CD1c-positive myeloid dendritic cell (primary cell): ENCODE measurements around the gene CHRM1.

Experiments
- DNase-seq: peaks from one replicate; pipeline ENCODE4 v3.0.0-alpha.2; 2016; ENCODE audit errors: extremely low spot score

The CHRM1 gene

GRCh38 chr11:62925745-62926679 is 4.8 kb upstream of the CHRM1 start:
- DNase-seq = no peak

DNA sequence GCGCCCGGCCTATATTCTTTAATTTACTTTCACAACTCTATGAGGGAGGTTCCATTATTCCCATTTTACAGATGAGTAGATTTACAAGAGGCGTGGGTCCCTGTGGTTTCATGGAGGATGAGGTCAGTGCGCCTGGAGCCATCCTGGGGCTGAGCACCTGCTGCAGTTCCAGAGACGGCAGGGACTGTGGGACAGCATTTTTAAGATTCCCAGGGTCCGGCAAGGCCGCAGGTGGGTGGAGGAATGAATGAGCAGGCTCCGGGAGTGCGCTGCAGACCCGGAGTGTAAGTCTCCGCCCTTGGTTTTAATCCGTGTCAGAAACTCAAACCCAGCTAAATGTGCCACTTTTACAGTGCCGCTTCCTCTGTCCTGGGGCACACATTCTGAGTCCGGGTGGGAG is 4.1 kb upstream of the CHRM1 start:
- no peak for DNase-seq

GRCh38 chr11:62923601-62924411 is 2.6 kb upstream of the CHRM1 start:
- DNase-seq = no peak

DNA sequence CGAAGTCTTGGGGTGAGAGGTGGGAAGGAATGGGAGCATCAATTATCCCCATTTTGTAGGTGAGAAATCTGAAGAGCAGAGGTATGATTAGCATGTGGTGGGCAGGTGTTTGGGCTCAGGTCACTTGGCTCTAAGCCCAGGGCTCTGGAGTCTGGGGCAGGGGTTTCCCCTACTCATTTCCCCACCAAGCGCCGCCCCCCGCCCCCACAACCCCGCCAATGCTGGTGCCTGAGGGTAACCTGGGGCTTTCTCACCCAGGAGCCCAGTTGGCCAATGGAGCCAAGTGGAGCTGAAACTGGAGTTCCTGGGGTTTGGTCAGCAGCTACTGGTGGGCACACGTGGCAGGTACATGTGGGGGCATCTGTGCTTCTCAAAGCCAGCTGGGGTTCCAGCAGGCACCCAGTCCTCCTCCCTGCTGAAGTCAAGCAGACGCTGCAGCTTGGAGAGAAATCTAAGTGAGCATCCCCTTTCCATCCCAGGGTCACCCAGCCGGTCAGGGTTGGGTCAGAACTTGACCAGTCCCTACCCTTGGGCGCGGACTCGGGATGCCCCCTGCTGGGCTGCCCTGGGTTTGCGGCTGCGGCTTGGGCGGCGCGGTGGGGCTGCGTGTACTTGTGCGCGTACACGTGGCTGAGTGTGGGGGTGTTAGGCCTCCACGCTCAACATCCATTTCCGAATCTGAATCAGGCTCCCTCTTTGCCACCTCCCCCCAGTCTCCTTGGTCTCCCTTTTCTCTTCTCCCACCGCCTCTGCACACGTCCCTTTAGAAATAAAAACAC is 1.7 kb upstream of the CHRM1 start:
- DNase-seq = peak; percentile 30

DNA sequence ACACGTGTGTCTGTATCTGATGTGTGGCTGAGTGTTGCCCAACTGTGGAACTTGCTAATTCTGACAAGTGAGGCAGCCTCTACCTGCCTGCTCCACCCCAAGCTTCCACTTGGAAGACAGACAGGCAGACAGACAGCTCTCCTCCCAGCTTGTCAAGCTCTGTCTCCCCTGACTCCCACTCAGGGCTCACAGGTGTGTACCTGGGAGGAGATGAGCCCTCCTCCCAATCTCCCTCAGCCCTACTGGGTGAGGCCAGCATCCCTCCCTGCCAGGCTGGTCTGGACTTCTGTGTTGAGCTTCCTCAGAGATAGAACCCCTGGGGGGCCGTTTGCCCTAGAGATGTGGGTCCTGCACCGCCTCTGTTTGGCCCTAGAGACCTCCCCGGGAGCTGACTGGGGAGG is 1.0 kb upstream of the CHRM1 start:
- no peak for DNase-seq

GRCh38 chr11:62921573-62922188 is 518 bp upstream of the CHRM1 start:
- DNase-seq = no peak

- no peak for DNase-seq
These were observed 1.1 kb downstream of the CHRM1 start for GRCh38 chr11:62919898-62920640.

DNA sequence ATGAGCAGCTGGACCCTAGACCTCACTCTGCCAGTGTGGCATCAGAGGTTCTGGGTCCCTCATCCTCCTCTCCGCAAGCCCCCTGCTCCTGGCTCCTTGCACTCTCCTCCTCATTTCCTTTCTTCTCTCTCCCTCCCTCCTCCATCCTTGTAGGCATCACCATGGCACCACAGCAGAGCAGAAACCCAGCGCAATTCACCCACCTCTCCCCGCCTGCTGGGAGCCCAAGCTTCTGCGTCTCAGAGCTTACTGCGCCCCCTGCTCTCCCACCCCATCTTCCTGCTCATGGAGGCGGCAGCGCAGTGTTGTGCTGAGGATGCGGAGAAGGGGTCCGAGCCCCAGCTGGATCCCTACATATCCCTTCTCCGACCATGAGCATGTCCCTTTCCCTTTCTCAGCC is 1.7 kb downstream of the CHRM1 start:
- no peak for DNase-seq

DNA sequence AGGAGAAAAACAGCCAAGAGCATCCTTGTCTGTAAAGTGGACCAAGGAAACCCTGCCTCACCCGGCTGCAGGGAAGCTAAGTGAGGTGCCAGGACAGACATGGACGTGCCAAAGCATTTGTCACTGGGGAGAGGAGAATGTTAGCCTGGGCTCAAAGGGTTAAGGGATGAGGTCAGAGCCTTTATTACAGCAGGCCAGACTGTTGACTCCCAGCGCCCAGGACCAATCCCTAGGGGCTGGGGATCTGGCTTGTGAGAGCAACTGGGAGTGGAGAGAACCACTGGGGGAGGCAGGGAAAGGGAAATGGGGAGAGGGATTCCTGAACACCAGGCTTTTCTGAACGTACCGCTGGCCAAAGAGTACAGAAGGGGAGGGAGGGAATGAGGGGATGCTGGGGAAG is 2.6 kb downstream of the CHRM1 start:
- DNase-seq = no peak

GRCh38 chr11:62917906-62918502 is 3.2 kb downstream of the CHRM1 start:
- no peak for DNase-seq

DNA sequence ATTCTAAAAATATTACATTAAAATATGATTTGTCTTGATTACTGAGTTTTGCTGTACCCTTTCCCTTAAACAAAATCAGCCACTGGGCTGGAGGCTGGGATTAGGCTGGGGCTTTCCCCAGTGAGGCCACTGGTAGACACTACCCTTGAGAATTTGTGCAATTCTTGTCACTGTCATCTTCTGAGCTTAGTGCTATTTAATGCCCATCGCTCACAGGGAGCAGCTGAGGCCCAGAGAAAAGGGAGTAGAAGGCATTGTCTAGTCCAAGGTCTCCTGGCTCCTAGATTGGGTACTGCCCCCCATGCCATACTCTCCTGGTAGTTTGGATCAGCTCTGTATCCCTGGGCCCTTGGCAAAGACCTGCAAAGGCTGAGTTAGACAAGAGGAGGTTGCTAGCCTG is 6.7 kb downstream of the CHRM1 start:
- no peak for DNase-seq

GRCh38 chr11:62912268-62912667 is 8.9 kb downstream of the CHRM1 start:
- no peak for DNase-seq

DNA sequence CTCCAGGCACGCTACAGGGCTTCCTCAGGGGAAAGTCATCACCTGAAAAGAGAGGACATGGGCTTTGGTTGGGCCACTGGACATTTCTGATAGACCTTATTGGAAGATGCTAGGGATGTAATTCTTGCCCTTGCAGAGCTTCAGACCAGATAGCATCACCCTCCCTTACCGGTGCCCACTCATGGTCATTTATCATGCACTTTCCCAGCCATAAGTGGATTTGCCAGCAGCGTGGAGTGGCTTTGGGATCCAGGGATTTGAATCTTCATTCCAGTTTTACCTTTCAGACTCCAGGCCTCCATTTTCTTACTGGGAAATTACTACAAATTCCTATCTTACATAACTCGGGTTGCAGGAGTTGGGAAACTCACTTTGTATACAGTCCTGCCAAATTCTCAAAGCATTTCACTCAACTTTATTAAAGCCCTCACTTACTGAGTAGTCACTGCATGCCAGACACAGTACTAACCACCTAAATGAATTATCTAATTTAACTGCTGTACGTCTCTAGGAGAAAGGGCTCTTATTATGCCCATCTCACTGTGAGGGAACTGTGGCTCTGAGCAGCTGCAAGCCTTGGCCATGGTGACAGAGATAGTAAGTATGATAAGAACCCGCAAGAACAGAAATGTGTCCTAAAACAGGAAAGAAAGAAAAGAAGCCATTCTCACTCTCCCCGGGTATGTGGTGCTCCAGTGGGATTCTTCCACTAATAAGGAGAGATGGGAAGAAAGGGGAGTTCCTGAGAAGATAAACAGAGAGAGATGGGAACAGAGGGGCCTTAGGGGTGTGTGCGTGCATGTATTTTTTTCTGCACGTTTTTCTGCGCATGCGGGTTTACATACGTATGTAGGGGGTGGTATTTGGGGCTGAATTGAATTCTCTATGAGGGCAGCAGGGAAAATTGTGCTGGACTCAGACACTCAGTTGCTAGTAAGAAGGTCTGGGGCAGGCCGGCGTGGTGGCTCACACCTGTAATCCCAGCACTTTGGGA is 9.7 kb downstream of the CHRM1 start:
- DNase-seq = no peak

GRCh38 chr11:62910141-62910882 is 10.9 kb downstream of the CHRM1 start:
- no peak for DNase-seq

DNA sequence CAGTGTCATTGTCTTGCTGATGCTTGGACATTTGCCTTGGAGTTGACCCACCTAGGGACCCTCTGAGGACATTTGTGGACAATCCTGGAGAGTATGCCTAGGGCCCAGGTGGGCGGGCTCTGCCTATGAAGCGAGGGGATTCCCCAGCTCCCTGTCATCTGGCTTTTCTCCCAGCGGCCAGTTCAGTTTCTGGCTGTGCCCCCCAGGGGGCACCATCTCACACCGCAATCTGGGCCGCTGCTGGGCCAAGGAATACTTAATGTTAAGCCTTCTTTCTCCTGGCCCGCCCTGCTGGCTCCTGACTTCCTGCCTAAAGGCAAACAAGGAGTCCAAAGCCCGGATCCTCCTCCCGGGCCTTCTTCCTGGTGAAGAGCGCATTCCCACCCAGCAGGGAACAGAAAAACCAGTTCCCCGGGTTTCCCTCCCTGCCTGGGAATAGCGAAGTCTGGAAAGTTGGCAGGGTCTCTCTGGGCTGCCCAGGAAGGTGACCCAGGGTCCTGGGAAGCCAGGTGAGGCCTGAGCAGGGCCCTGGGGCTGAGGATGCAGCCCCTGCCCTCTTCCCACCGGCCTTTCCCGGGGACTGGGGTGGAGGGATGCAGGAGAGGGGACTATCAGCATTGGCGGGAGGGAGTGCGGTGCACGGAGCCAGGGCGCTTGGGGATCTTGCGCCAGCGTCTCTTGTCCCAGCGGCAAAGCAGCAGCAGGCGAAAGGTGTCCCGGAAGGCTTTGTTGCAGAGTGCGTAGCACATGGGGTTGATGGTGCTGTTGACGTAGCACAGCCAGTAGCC is 11.9 kb downstream of the CHRM1 start:
- peak; percentile 42 for DNase-seq

GRCh38 chr11:62908468-62909072 is 12.6 kb downstream of the CHRM1 start:
- no peak for DNase-seq

- DNase-seq = peak; percentile 90
These were observed 15.1 kb downstream of the CHRM1 start for GRCh38 chr11:62905927-62906531.
